Amniotic epithelial cell (primary cell): Measurements from ENCODE around the gene MUC5B.
"Not testable (repeated sequence)": the region's sequence is repeated elsewhere in the genome, so short reads cannot be mapped to it uniquely, and the experiment has no call there.

Experiments used
- DNase-seq: peaks from one replicate; pipeline ENCODE4 v3.0.0-alpha.2; 2010; ENCODE audit warnings: low read depth

MUC5B gene

DNA sequence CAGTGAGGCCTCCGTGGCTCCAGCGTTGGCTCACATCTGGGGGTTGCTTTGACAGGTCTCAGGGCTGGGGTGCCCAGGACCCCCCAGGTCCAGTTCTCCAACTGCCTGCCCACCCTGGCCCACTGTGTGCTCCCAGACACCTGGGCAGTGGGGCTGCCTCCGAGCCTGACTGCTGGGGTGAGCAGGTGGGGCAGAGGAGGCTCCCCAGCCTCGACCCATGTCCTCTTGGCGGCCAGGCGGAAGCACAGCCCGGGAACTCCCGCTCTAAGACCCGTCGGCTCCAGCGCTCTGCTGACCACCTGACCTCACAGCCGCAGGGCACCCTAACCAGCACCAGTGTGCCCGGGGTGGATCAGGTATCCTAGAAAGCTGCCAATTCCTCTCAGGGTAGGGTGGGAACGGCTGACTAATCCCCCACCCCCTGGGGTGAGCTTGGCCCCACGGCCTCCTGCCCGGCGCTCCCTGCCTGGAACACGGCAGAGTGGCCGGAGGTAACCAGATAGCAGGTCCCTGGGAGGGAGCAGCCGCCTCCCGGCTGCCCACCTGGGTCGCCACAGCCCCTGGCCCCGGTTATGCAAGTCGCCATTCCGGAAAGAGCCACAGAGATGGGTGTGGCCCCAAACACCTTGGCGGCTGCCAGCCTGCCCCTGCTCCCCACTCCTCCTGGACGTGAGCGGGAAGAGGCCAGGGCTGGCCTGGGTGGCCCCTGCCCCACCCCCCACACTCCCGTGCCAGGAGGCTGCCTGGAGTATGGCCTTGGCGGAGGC is 19.2 kb upstream of the MUC5B start:
- DNase-seq: no peak

DNA sequence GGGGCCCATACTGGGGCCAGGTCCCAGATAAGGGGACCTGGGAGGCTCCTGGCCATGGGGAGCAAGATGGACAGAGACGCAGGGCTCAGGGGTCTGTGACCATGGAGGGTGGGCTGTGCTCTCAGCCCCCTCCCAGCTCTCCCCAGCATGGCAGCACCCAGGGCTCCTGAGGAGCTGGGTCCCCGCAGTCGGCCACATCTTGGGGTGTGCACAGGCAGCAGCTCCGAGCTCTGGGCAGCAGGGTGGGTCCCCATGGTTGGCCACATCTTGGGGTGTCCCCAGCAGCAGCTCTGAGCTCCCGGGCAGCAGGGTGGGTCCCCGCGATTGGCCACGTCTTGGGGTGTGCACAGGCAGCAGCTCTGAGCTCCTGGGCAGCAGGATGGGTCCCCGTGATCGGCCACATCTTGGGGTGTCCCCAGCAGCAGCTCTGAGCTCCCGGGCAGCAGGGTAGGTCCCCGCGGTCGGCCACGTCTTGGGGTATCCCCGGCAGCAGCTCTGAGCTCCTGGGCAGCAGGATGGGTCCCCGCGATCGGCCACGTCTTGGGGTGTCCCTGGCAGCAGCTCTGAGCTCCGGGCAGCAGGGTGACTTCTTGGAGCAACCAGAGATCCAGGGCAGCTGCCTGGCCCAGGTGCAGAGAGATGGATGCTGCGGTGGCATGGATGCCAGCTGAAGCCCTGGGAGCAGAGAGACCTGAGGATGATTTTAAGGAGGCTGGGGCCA is 18.3 kb upstream of the MUC5B start:
- DNase-seq: no peak

DNA sequence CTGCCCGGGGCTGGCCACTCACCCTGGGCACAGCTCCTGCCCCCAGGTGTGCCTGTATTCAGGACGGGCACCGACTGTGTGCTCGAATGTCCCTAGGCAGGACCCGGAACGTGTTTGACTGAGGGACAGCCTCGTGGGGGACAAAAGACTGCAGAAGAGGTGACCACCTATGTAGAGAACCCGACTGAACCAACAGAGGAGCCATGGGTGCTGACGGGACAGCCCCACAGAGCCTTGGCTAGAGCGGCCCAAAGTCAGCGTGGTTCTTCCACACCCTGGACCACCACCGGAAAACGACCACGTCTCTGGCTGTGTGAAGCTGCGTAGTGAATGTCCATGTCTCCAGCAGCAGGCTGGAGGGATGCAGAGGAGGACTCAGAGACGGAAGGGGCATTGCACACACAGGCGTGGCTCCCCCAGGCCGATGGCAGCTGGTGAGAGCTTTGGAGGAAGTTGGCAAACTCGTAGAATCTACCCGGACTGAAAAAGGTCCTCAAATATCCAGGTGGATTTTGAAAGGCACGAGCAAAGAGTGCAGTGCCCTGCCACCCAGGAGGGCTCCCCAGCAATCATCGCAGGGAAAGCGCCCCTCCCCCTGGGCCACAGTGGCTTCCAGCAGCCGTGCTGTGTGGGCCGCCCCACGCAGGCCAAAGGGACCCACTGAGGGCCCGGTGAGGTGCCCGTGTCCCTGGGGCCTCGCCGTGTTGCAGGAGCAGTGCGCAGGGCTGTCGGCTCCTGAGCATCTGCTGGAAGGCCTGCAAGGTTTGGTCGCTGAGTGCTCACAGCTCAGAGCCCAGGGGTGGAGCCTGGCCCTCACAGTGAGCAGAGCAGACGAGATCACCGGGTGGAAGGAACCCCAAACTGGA is 17.5 kb upstream of the MUC5B start:
- DNase-seq: no peak

DNA sequence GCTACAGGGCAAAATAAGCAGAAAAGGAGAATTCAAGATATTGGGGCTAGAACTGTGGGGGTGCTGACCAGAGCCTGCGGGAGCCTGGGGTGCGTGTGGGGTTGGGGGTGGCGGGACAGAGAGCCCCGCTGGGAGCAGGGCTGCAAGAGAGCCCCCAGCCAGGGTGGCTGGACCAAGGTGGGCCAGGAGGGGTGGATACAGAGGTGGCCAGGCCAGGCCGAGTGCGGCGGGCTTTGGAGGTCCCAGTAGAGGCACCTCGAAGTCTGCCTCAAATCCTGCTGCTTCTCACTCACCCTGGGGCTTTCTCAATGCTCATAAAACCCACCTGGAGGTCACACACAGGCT is 16.9 kb upstream of the MUC5B start:
- no peak for DNase-seq

GRCh38 chr11:1206391-1207271 is 16.2 kb upstream of the MUC5B start:
- no peak for DNase-seq

DNA sequence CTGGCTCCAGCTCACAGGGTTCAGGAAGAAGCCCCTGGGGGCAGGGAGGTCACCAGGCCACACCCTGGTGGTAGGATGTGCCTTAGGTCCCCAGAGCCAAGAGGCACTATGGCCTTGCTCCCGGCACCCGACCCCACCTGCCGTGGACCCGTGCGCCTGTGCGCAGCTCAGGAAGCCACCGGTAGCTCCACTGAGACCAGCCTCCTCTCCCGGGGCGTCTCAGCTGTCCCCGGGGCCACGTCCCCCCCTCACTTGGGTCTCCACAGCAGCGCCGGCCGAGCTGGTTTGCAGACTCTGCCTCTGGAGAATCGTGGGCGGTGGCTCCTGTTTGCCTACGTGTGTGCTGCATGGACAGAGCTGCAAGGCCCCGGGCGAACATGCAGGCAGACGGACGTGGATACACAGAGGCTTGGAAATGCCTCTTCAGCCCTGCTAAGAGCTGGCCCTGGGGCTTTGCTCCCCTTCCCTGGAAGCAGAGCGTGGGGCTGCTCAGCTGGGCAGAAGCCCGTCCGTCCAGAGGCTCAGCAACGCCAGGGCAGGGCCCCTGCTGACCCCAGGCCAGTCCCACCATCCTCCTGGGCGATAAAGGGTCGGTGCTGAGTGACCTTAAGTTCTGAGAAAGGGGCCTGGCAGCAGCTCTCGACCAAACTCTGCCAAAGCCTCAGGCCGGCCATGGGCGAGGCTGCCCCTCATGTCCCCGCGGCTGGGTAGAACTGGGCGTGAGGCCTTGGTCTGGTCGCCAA is 15.3 kb upstream of the MUC5B start:
- no peak for DNase-seq

GRCh38 chr11:1208144-1208393 is 14.8 kb upstream of the MUC5B start:
- DNase-seq: no peak

GRCh38 chr11:1208394-1209261 is 14.2 kb upstream of the MUC5B start:
- no peak for DNase-seq

DNA sequence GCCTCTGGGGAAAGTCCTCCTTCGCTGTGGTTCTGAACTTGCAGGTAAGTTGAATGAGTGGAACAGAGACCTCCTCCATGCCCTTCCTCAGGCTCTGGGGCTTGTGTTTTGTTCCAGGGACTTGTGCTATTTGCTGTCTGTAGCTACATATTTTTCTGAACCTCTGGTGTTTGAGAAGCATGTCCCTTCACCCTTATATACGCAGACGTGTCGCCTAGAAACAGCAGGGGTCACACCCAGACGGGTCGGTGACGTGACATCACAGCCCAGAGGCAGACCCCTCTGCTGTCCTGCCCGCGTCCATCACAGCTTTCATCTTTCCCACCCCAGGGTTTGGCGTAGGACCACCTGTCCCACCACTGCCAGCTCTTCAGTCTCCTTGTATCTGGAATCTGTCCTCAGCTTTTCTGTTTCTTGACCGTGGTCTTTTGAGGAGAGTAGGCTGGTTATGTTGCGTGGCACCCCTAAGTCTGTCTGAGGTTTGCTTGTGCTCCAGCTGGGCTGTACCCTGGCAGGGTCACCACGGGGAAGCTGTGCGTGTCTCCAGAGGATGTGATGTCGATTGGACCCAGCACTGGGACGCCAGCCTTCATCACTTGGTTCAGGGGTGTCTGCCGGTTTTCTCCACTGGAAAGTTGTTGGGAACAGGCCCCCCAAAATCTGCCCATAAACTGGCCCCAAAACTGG is 13.4 kb upstream of the MUC5B start:
- no peak for DNase-seq

GRCh38 chr11:1211838-1212237 is 11.0 kb upstream of the MUC5B start:
- DNase-seq: no peak

GRCh38 chr11:1215826-1216225 is 7.0 kb upstream of the MUC5B start:
- not testable (repeated sequence) for DNase-seq

- no peak for DNase-seq
Measured at GRCh38 chr11:1217151-1217550, 5.7 kb upstream of the MUC5B start.

DNA sequence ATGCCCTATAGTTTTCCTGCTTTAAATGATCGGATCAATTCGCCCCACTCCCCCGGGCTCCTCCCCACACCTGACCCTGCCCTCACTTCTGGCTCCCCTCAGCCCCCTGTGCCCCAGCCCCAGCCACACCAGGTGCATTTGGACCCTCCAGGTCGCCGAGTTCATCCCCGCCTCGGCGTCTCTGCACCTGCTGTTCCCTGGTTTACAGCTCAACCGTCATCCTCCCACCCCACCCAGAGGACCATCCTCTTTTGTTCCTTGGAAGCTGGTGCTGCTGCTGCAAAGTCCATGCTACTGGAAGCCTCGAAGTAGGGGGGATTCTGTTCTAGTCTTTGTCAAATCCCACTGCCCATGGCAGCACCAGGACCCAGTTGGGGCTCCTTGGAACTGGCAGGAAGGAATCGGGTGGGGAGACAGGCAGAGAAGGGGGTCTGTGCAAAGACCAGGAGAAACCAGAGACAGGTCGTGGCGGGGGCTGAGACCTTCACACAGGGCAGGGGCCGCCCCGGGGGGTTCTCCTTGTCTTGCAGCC is 4.5 kb upstream of the MUC5B start:
- no peak for DNase-seq

GRCh38 chr11:1218788-1219445 is 3.9 kb upstream of the MUC5B start:
- DNase-seq: no peak

DNA sequence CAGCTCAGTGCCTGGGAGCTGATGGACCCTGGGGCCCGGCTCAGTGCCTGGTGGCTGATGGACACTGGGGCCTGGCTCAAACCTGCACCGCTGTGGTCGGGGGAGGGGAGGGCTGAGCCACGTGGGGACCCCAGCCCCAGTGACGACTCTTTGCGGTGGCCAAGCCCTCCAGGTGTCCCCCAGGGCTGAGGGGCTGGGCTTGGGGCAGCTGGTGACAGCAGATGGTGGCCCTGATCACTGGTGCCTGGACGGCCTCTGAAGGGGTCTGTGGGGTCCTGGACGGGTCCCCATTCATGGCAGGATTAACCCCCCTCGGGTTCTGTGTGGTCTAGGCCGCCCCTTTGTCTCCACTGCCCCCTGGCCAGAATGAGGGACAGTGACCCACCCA is 3.4 kb upstream of the MUC5B start:
- no peak for DNase-seq

- no peak for DNase-seq
Measured at GRCh38 chr11:1219834-1220815, 2.7 kb upstream of the MUC5B start.

GRCh38 chr11:1220941-1221721 is 1.7 kb upstream of the MUC5B start:
- no peak for DNase-seq
